AG08395 (cell line): ENCODE measurements around the gene STX3.
"Not testable (repeated sequence)": the region's sequence is repeated elsewhere in the genome, so short reads cannot be mapped to it uniquely, and the experiment has no call there.

Source experiments
- DNase-seq: peaks from one replicate; pipeline ENCODE4 v3.0.0; 2012; ENCODE audit warnings: mixed read lengths, low spot score

Gene STX3

GRCh38 chr11:59791639-59792038 is 36.5 kb downstream of the STX3 start:
- no peak for DNase-seq

- no peak for DNase-seq
Observed at GRCh38 chr11:59792507-59792906, 37.3 kb downstream of the STX3 start.

GRCh38 chr11:59794417-59794816 is 39.2 kb downstream of the STX3 start:
- no peak for DNase-seq

GRCh38 chr11:59800390-59801025 is 45.3 kb downstream of the STX3 start:
- DNase-seq: no peak

GRCh38 chr11:59801160-59801706 is 46.1 kb downstream of the STX3 start:
- DNase-seq: no peak

- peak; percentile 48 for DNase-seq
Observed at GRCh38 chr11:59801981-59802638, 46.9 kb downstream of the STX3 start.

- peak; percentile 62 for DNase-seq
Observed at GRCh38 chr11:59802639-59803176, 47.5 kb downstream of the STX3 start.

GRCh38 chr11:59804061-59804460 is 48.9 kb downstream of the STX3 start:
- no peak for DNase-seq

GRCh38 chr11:59807047-59807610 is 52.0 kb downstream of the STX3 start:
- DNase-seq: no peak

GRCh38 chr11:59810189-59810910 is 55.2 kb downstream of the STX3 start, which contains the start of gene MRPL16:
MRPL16 (minus strand) TSS chr11:59810778; CDS start chr11:59810658, 120 bp downstream.
- DNase-seq: peak; percentile 91

GRCh38 chr11:59810911-59811259 is 55.7 kb downstream of the STX3 start:
- DNase-seq: no peak

GRCh38 chr11:59812220-59812619 is 57.0 kb downstream of the STX3 start:
- DNase-seq: no peak

- DNase-seq: no peak
Observed at GRCh38 chr11:59813364-59813763, 58.2 kb downstream of the STX3 start.

- no peak for DNase-seq
Observed at GRCh38 chr11:59814021-59814420, 58.8 kb downstream of the STX3 start.

GRCh38 chr11:59815754-59816153 is 60.6 kb downstream of the STX3 start:
- DNase-seq: no peak

- DNase-seq: not testable (repeated sequence)
Observed at GRCh38 chr11:59816434-59816833, 61.3 kb downstream of the STX3 start.

GRCh38 chr11:59818572-59818971 is 63.4 kb downstream of the STX3 start:
- no peak for DNase-seq

- DNase-seq: peak; percentile 62
Observed at GRCh38 chr11:59822989-59823566, 67.9 kb downstream of the STX3 start.

GRCh38 chr11:59829358-59829757 is 74.2 kb downstream of the STX3 start:
- DNase-seq: no peak

GRCh38 chr11:59833602-59834001 is 78.4 kb downstream of the STX3 start:
- no peak for DNase-seq

- no peak for DNase-seq
Observed at GRCh38 chr11:59839615-59840014, 84.4 kb downstream of the STX3 start.

- no peak for DNase-seq
Observed at GRCh38 chr11:59841514-59841913, 86.3 kb downstream of the STX3 start.
